CD14-positive monocyte (primary cell): ENCODE measurements around the gene TSPAN31. TPM values are rescaled to one million over a fixed set of nuclear protein-coding genes. Genes with fewer than 3 reads are reported as not detected.
A peak's percentile ranks its signal among the peaks of the same experiment; 100 is the strongest.

Source experiments
- DNase-seq, 3 donors: peaks; one replicate each; pipeline ENCODE4 v3.0.0-alpha.2; 2011 to 2022
- H2AFZ ChIP-seq: 2 replicates; pipeline ENCODE4 v1.6.0; 2012; ENCODE audit warnings: mild to moderate bottlenecking, low read depth, low read length, inconsistent platforms; ENCODE audit not compliant: insufficient read depth, poor library complexity, severe bottlenecking
- H3K27ac ChIP-seq, 2 donors: 1 replicate in 1 of 2; 2 replicates in 1 of 2; pipeline ENCODE4 v1.5.1; 2012 to 2013; ENCODE audit warnings: low read length in 2 of 2, control low read depth in 1 of 2, inconsistent platforms in 1 of 2, low read depth in 1 of 2, mild to moderate bottlenecking in 1 of 2
- H3K27me3 ChIP-seq, 2 donors: one replicate each; pipeline versions ENCODE4 v1.6.0 to v1.6.1; 2011 to 2013; ENCODE audit warnings: low read length in 2 of 2; ENCODE audit not compliant: control insufficient read depth in 2 of 2, insufficient read depth in 2 of 2
- H3K36me3 ChIP-seq, 2 donors: replicated peaks in 1 of 2; 1 replicate in 1 of 2; 2 replicates in 1 of 2; pipeline versions ENCODE4 v1.5.1 to v1.6.1; 2012 to 2013; ENCODE audit warnings: low read length in 2 of 2, control low read depth in 1 of 2, inconsistent platforms in 1 of 2, mild to moderate bottlenecking in 1 of 2; ENCODE audit not compliant: insufficient read depth in 2 of 2, control insufficient read depth in 1 of 2
- H3K4me1 ChIP-seq, 2 donors: 1 replicate in 1 of 2; 2 replicates in 1 of 2; pipeline versions ENCODE4 v1.5.1 to v1.6.1; 2012 to 2013; ENCODE audit warnings: low read length in 2 of 2, control low read depth in 1 of 2, inconsistent platforms in 1 of 2, mild to moderate bottlenecking in 1 of 2, moderate library complexity in 1 of 2; ENCODE audit not compliant: insufficient read depth in 2 of 2, control insufficient read depth in 1 of 2
- H3K4me2 ChIP-seq: replicated peaks from 2 replicates; pipeline ENCODE3; 2012; ENCODE audit warnings: low read length, moderate library complexity, mild to moderate bottlenecking; ENCODE audit not compliant: poor library complexity, severe bottlenecking; ENCODE audit errors: extremely low read depth
- H3K4me3 ChIP-seq, 3 experiments: fragments of 200-600 bp in 1 of 3; sonication (generic) in 1 of 3; replicated peaks in 1 of 3; 1 replicate in 2 of 3; 2 replicates in 1 of 3; pipeline ENCODE4 v1.5.1; 2011 to 2013; ENCODE audit warnings: low read length in 3 of 3, mild to moderate bottlenecking in 3 of 3, control low read depth in 2 of 3, low read depth in 2 of 3, inconsistent platforms in 1 of 3, moderate library complexity in 1 of 3
- H3K79me2 ChIP-seq: 2 replicates; pipeline ENCODE4 v1.6.0; 2012; ENCODE audit warnings: mild to moderate bottlenecking, control low read depth, inconsistent platforms, low read length, moderate library complexity; ENCODE audit not compliant: insufficient read depth
- H3K9ac ChIP-seq: 2 replicates; pipeline ENCODE4 v1.6.0; 2017; ENCODE audit warnings: low read length, mild to moderate bottlenecking; ENCODE audit not compliant: insufficient read depth, poor library complexity, severe bottlenecking
- H3K9me3 ChIP-seq, 2 donors: replicated peaks in 1 of 2; 1 replicate in 1 of 2; 2 replicates in 1 of 2; pipeline versions ENCODE4 v1.5.1 to v1.6.1; 2012 to 2013; ENCODE audit warnings: low read length in 2 of 2, control low read depth in 1 of 2; ENCODE audit not compliant: control insufficient read depth in 1 of 2, insufficient read depth in 1 of 2
- H4K20me1 ChIP-seq: 2 replicates; pipeline ENCODE4 v1.6.0; 2012; ENCODE audit warnings: mild to moderate bottlenecking, low read length, control low read depth, moderate library complexity; ENCODE audit not compliant: insufficient read depth
- H3K27ac Mint-ChIP-seq, 7 donors: one replicate each; pipeline ENCODE4 v1.8.0; 2020; ENCODE audit warnings: mild to moderate bottlenecking in 7 of 7, mixed read lengths in 7 of 7, moderate library complexity in 6 of 7, inconsistent platforms in 2 of 7
- H3K27me3 Mint-ChIP-seq, 3 donors: one replicate each; pipeline ENCODE4 v1.8.0; 2021 to 2022; ENCODE audit warnings: low read depth in 3 of 3, mild to moderate bottlenecking in 3 of 3, mixed read lengths in 3 of 3, moderate library complexity in 3 of 3, inconsistent platforms in 1 of 3
- H3K36me3 Mint-ChIP-seq, 2 donors: one replicate each; pipeline ENCODE4 v1.8.0; 2020; ENCODE audit warnings: mixed read lengths in 2 of 2, inconsistent platforms in 1 of 2, mild to moderate bottlenecking in 1 of 2
- H3K4me1 Mint-ChIP-seq: one replicate; pipeline ENCODE4 v1.8.0; 2020; ENCODE audit warnings: mild to moderate bottlenecking, mixed read lengths
- H3K4me3 Mint-ChIP-seq, 2 donors: one replicate each; pipeline ENCODE4 v1.8.0; 2020; ENCODE audit warnings: mild to moderate bottlenecking in 2 of 2, mixed read lengths in 2 of 2, moderate library complexity in 1 of 2
- H3K9me3 Mint-ChIP-seq, 7 donors: one replicate each; pipeline ENCODE4 v1.8.0; 2020 to 2022; ENCODE audit warnings: mixed read lengths in 7 of 7, mild to moderate bottlenecking in 6 of 7, moderate library complexity in 6 of 7, inconsistent platforms in 2 of 7
- CTCF ChIP-seq: fragments of 200-600 bp; IDR thresholded peaks from one replicate; pipeline ENCODE4 v1.8.0; 2022; ENCODE audit warnings: antibody characterized with exemption, mild to moderate bottlenecking
- WGBS: methylation state at CpG from one replicate; pipeline ENCODE4 v1.1.5; 2013; ENCODE audit warnings: missing lambda C conversion rate; ENCODE audit not compliant: insufficient coverage; 5-methylcytosine and 5-hydroxymethylcytosine counted together
- intact Hi-C, 2 donors: fragments of 100-400 bp; cut with micrococcal nuclease; formaldehyde crosslinking; loops; one replicate each; pipeline versions ENCODE4 v1.15.0 to v1.15.1; 2023
- polyA plus RNA-seq, 3 donors: library from polyadenylated mRNA; depleted of rRNA in 1 of 3; unstranded in 2 of 3; stranded (reverse) in 1 of 3; fragments of 300-500 nt in 2 of 3; fragments of >200 nt in 1 of 3; fragmentation: Illumina TruSeq in 2 of 3; gene quantifications; 1 replicate in 2 of 3; 2 replicates in 1 of 3; pipeline ENCODE4 v1.2.3, GENCODE V29; 2012 to 2021

The TSPAN31 gene
- polyA plus RNA-seq, 3 donors: 20.6 to 48.1 (median 43.0) TPM

GRCh38 chr12:57755194-57755453 lies 10.3 kb downstream of the TSPAN31 start:
- H3K4me3 ChIP-seq: peak overlapping the region; percentile 36 to 85 (median 82)
- no peak overlapping the region for H3K27ac Mint-ChIP-seq

More at GRCh38 chr12:57755194-57755453, 10.3 kb downstream of the TSPAN31 start:
- Histone ChIP-seq H3K4me2 (peak overlapping the region; percentile 94), H4K20me1 (no peaks in the 10 kb centered on the region), H3K9ac (no peak overlapping the region), H3K27me3 (peaks cover 0 to 7% of the 10 kb centered on the region in 2 donors), H3K27ac (no peak overlapping the region), H3K9me3 (no peaks in the 10 kb centered on the region), H2AFZ (no peak overlapping the region), H3K79me2 (peaks cover 26% of the 10 kb centered on the region), H3K36me3 (peaks cover 6 to 20% of the 10 kb centered on the region in 2 donors), H3K4me1 (peaks cover 39 to 45% of the 10 kb centered on the region in 2 donors)
- H3K4me3 Mint-ChIP-seq: peak overlapping the region in 1 of 2 donors; percentile 47
- peaks cover 7 to 13% (median 7%) of the 10 kb centered on the region in 3 donors for H3K27me3 Mint-ChIP-seq
- DNase-seq: no peak
- TF ChIP-seq CTCF: no peak
- peaks cover 9 to 22% of the 10 kb centered on the region in 2 donors for H3K36me3 Mint-ChIP-seq
- H3K4me1 Mint-ChIP-seq: peaks cover 44% of the 10 kb centered on the region
- peaks cover 0 to 7% (median 0%) of the 10 kb centered on the region in 7 donors for H3K9me3 Mint-ChIP-seq
- 0% methylated on average over 2 of the region's 34 CpGs for WGBS
- intact Hi-C loops: loop anchor here in 1 of 2 donors (10.0 kb wide), 1 partner anchor 210 kb away; the partner anchor contains the start of gene DCTN2
